Tibial nerve (tissue), 4 donors: ENCODE data around the gene NOL4. TPM values are rescaled to one million over a fixed set of nuclear protein-coding genes. Genes with fewer than 3 reads are reported as not detected.
"Not testable (repeated sequence)": the region's sequence is repeated elsewhere in the genome, so short reads cannot be mapped to it uniquely, and the experiment has no call there.

Experiments used
- DNase-seq, 2 donors: peaks; one replicate each; pipeline ENCODE4 v3.0.0-alpha.2; 2019; ENCODE audit warnings: low spot score in 2 of 2
- H3K27ac ChIP-seq, 4 donors: fragments of 200-600 bp; sonication (generic) in 3 of 4; one replicate each; pipeline ENCODE4 v1.5.1; 2017 to 2019; ENCODE audit warnings: mild to moderate bottlenecking in 1 of 4
- H3K27me3 ChIP-seq, 2 donors: fragments of 200-600 bp; sonication (generic) in 1 of 2; one replicate each; pipeline versions ENCODE4 v1.5.1 to v1.6.0; 2017 to 2019
- H3K36me3 ChIP-seq, 3 donors: fragments of 200-600 bp; sonication (generic); one replicate each; pipeline ENCODE4 v1.5.1; 2018 to 2019
- H3K4me1 ChIP-seq, 4 donors: fragments of 200-600 bp; sonication (generic) in 3 of 4; one replicate each; pipeline ENCODE4 v1.5.1; 2017 to 2019
- H3K4me3 ChIP-seq, 4 donors: fragments of 200-600 bp; sonication (generic) in 3 of 4; one replicate each; pipeline ENCODE4 v1.5.1; 2017 to 2019; ENCODE audit warnings: mild to moderate bottlenecking in 1 of 4, moderate library complexity in 1 of 4
- H3K9me3 ChIP-seq, 4 donors: fragments of 200-600 bp; sonication (generic) in 3 of 4; one replicate each; pipeline ENCODE4 v1.5.1; 2017 to 2019
- EP300 ChIP-seq, 2 donors: sonication (generic); formaldehyde crosslinking; IDR thresholded peaks; one replicate each; pipeline ENCODE4 v1.6.1; 2017; ENCODE audit warnings: antibody characterized with exemption in 2 of 2, mild to moderate bottlenecking in 1 of 2
- POLR2A ChIP-seq, 2 donors: fragments of 450-650 bp; IDR thresholded peaks; one replicate each; pipeline ENCODE4 v1.6.1; 2017; ENCODE audit warnings: antibody characterized with exemption in 2 of 2, mild to moderate bottlenecking in 2 of 2, moderate library complexity in 2 of 2
- WGBS, 2 donors: methylation state at CpG; one replicate each; pipeline ENCODE4 v1.1.5; 2018; 5-methylcytosine and 5-hydroxymethylcytosine counted together
- total RNA-seq, 4 donors: library from RNA; depleted of rRNA; stranded (reverse); fragments of >200 nt; gene quantifications; one replicate each; pipeline ENCODE4 v1.1.0, GENCODE V29; 2016
- TF ChIP-seq, protein P1 (sequence below), 5 experiments: fragments of 200-600 bp in 3 of 5; fragments of 450-650 bp in 2 of 5; sonication (generic) in 3 of 5; IDR thresholded peaks; one replicate each; pipeline ENCODE4 v1.5.1; 2016 to 2019; ENCODE audit warnings: antibody characterized with exemption in 5 of 5, mild to moderate bottlenecking in 3 of 5, moderate library complexity in 2 of 5

NOL4 gene
- total RNA-seq, 4 donors from 2014 or later, result not detected

DNA sequence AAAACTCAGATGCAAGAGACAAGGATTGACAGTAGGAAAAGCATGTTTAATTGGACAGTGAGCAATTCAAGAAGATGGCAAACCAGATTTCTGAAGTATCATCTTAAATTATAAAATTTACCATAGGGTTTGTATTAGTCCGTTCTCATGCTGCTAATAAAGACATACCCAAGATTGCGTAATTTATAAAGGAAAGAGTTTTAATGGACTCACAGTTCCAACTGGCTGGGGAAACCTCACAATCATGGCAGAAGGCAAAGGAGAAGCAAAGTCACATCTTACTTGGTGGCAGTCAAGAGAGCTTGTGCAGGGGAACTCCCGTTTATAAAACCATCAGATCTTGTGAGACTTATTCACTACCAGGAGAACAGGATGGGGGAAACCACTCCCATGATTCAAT, 24.0 kb upstream of the NOL4 start:
- H3K4me3 ChIP-seq, result no peak overlapping the region
- H3K27ac ChIP-seq, result no peak overlapping the region
- peaks cover 0 to 17% (median 0%) of the 10 kb centered on the region in 4 donors for H3K9me3 ChIP-seq
- DNase-seq, result no peak
- no peaks in the 10 kb centered on the region for H3K27me3 ChIP-seq
- no peaks in the 10 kb centered on the region for H3K4me1 ChIP-seq
- 91 to 92% methylated on average over 3 of the region's 3 CpGs for WGBS, 2 donors
- TF ChIP-seq, protein P1, sequence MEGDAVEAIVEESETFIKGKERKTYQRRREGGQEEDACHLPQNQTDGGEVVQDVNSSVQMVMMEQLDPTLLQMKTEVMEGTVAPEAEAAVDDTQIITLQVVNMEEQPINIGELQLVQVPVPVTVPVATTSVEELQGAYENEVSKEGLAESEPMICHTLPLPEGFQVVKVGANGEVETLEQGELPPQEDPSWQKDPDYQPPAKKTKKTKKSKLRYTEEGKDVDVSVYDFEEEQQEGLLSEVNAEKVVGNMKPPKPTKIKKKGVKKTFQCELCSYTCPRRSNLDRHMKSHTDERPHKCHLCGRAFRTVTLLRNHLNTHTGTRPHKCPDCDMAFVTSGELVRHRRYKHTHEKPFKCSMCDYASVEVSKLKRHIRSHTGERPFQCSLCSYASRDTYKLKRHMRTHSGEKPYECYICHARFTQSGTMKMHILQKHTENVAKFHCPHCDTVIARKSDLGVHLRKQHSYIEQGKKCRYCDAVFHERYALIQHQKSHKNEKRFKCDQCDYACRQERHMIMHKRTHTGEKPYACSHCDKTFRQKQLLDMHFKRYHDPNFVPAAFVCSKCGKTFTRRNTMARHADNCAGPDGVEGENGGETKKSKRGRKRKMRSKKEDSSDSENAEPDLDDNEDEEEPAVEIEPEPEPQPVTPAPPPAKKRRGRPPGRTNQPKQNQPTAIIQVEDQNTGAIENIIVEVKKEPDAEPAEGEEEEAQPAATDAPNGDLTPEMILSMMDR (IDR thresholded peaks at IDR 0.05), result no peak
- TF ChIP-seq POLR2A (IDR thresholded peaks at IDR 0.05) (no peak), EP300 (IDR thresholded peaks at IDR 0.05) (no peak)
- H3K36me3 ChIP-seq, result no peaks in the 10 kb centered on the region

DNA sequence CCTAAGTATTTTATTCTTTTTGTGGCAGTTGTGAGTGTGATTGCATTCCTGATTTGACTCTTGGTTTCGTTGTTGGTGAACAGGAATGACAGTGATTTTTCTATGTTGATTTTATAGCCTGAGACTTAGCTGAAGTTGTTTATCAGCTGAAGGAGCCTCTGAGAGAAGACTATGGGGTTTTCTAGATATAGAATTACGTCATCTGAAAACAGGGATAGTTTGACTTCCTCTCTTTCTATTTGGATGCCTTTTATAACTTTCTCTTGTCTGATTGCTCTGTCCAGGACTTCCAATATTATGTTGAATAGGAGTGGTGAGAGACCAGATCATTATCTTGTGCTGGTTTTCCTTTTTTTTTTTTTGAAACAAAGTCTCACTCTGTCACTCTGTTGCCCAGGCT, 18.0 kb upstream of the NOL4 start:
- Histone ChIP-seq H3K27me3 (no peaks in the 10 kb centered on the region), H3K4me3 (no peak overlapping the region), H3K27ac (no peak overlapping the region), H3K36me3 (no peaks in the 10 kb centered on the region), H3K9me3 (peaks cover 0 to 20% (median 0%) of the 10 kb centered on the region in 4 donors), H3K4me1 (no peaks in the 10 kb centered on the region)
- TF ChIP-seq POLR2A (IDR thresholded peaks at IDR 0.05) (no peak), EP300 (IDR thresholded peaks at IDR 0.05) (no peak)
- TF ChIP-seq, protein P1 (IDR thresholded peaks at IDR 0.05), result no peak
- no peak for DNase-seq
- WGBS, 2 donors, result 78 to 82% methylated on average over 2 of the region's 2 CpGs

DNA sequence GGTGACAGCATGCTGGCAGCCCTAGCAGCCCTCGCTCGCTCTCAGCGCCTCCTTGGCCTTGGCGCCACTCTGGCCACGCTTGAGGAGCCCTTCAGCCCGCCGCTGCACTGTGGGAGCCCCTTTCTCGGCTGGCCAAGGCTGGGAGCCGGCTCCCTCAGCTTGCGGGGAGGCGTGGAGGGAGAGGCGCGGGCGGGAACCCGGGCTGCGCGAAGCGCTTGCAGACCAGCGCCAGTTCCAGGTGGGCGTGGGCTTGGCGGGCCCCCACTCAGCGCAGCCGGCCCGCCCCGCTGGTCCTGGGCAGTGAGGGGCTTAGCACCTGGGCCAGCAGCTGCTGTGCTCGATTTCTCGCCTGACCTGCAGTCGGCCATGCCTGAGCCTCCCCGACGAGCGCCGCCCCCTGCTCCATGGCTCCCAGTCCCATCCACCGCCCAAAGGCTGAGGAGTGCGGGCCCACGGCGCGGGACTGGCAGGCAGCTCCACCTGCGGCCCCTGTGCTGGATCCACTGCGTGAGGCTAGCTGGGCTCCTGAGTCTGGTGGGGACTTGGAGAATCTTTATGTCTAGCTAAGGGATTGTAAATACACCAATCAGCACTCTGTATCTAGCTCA, 9.2 kb upstream of the NOL4 start:
- 93 to 95% methylated on average over 29 to 37 of the region's 39 CpGs for WGBS, 2 donors
- not testable (repeated sequence) for H3K4me1 ChIP-seq, H3K27ac ChIP-seq, H3K27me3 ChIP-seq, H3K4me3 ChIP-seq, H3K36me3 ChIP-seq, DNase-seq
- peaks cover 0 to 16% (median 0%) of the 10 kb centered on the region in 4 donors for H3K9me3 ChIP-seq

DNA sequence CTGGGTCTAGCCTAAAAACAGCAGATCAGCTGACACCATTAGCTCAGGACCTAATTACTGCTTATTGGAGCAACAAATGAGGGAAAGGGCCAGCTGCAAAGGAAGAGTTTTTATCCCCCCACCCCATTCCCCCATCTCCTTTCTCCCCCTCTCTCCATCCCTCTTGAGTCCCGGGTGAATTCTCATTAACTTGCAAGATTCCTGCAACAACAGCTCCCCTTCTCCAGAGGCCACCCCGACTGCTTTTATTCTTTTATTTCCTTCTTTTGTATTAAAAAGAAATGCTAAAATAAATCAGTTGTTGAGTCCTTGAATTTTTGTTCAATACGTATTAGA, 473 bp upstream of the NOL4 start:
- no peak for DNase-seq
- Histone ChIP-seq H3K4me3 (peak overlapping the region in 2 of 4 donors; percentile 36 to 48), H3K27ac (no peak overlapping the region), H3K9me3 (no peaks in the 10 kb centered on the region), H3K27me3 (peaks cover 0 to 65% of the 10 kb centered on the region in 2 donors), H3K36me3 (no peaks in the 10 kb centered on the region), H3K4me1 (peaks cover 0 to 37% (median 17%) of the 10 kb centered on the region in 4 donors)
- TF ChIP-seq, protein P1 (IDR thresholded peaks at IDR 0.05), result no peak
- TF ChIP-seq POLR2A (IDR thresholded peaks at IDR 0.05) (no peak), EP300 (IDR thresholded peaks at IDR 0.05) (no peak)
- WGBS, 2 donors, result 9 to 12% methylated on average over 3 of the region's 3 CpGs

DNA sequence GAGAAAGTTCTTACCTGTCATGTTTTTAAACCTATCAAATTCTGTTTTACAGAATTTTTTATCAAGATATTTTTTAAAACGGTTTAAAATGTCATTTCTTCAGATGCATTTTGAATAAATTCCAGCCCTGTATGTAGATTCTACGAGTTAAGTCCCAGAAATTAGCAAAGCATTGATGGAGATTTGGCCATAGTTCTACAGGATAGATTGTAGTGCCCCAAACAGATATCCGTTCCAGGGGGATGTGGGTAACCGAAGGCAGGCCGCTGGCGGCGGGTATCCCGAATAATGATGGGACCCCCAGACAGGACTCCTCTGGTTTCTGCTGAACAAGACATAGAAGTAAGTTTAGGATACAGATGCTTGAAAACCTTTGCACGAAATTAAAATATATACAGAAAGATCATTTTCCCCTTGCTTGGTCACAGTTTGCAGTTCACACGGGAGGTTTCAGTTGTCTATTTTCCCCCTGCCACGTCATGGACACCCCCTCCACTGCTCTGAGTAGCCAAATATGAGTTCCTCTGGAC, 755 bp downstream of the NOL4 start:
- Histone ChIP-seq H3K27me3 (peaks cover 0 to 65% of the 10 kb centered on the region in 2 donors), H3K4me1 (peaks cover 0 to 37% (median 17%) of the 10 kb centered on the region in 4 donors), H3K9me3 (no peaks in the 10 kb centered on the region), H3K27ac (no peak overlapping the region), H3K36me3 (no peaks in the 10 kb centered on the region), H3K4me3 (peak overlapping the region; percentile 8 to 48 (median 40))
- no peak for DNase-seq
- WGBS, 2 donors, result 1 to 2% methylated on average over 11 of the region's 11 CpGs
- TF ChIP-seq, protein P1 (IDR thresholded peaks at IDR 0.05), result no peak
